ENCODE data around the gene PDXK. TPM values are rescaled to one million over a fixed set of nuclear protein-coding genes. Genes with fewer than 3 reads are reported as not detected.
A peak's percentile ranks its signal among the peaks of the same experiment; 100 is the strongest.

Gene PDXK
- total and polyA plus RNA-seq, 10 of the 15 experiments (the other 5 are each of a cell fraction or from before 2014, with no cell fraction given) = 3.7 to 141 (median 60.0) TPM

DNA sequence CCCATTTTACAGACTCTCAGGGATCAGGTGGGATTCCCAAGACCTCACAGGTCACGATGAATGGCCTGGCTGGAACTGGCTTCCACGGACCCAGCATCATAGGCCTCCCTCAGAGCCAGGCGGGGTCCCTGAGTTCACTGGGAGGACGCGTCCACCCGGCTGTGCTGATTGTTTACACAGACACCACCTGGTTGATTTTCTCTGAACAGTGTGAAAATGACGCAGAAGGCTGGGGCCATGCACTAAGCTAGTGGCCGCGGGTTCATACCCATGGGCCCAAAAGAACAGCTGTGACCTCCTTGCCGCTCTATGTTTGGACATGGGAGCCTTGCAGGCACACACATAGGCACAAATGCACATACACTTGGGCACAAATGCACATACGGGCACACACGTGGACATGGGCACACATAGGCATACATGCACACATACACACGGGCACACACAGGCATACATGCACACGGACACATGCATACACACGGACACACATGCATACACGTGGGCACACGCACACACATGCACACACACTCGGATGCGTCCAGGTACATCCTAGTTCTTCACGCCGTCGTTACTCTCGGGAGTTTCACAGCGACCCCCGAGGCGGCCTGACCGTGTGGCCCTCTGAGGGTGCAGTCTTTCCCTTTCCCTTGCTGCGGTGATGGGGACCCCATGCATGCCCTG, 34.0 kb downstream of the PDXK start:
- no peak for ATAC-seq
- BruUV-seq (replicated peaks) = no TSS peak
- H3K4me3 ChIP-seq = no peak overlapping the region
- POLR2A ChIA-PET = no interaction called here
- H3K4me2 ChIP-seq (ENCODE audit: control insufficient read depth, insufficient read depth) = no peak overlapping the region
- CTCF ChIA-PET = no interaction called here
- TF ChIP-seq, protein P1, sequence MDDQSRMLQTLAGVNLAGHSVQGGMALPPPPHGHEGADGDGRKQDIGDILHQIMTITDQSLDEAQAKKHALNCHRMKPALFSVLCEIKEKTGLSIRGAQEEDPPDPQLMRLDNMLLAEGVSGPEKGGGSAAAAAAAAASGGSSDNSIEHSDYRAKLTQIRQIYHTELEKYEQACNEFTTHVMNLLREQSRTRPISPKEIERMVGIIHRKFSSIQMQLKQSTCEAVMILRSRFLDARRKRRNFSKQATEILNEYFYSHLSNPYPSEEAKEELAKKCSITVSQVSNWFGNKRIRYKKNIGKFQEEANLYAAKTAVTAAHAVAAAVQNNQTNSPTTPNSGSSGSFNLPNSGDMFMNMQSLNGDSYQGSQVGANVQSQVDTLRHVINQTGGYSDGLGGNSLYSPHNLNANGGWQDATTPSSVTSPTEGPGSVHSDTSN (IDR thresholded peaks at IDR 0.05; ENCODE audit: insufficient replicate concordance, low read depth, low read length) = no peak
- TF ChIP-seq RAD21 (IDR thresholded peaks at IDR 0.05; ENCODE audit: insufficient read depth, low read depth, low read length) = no peak
- TF ChIP-seq POLR2AphosphoS5 (IDR thresholded peaks at IDR 0.05; ENCODE audit: low read length) = peak; percentile 34; the same call in 1 of the 2 replicates
- TF ChIP-seq DPF2 (IDR thresholded peaks at IDR 0.05) = no peak
- TF ChIP-seq POLR2A (IDR thresholded peaks at IDR 0.05; ENCODE audit: low read depth, low read length) = peak; percentile 74
- TF ChIP-seq, protein P2, sequence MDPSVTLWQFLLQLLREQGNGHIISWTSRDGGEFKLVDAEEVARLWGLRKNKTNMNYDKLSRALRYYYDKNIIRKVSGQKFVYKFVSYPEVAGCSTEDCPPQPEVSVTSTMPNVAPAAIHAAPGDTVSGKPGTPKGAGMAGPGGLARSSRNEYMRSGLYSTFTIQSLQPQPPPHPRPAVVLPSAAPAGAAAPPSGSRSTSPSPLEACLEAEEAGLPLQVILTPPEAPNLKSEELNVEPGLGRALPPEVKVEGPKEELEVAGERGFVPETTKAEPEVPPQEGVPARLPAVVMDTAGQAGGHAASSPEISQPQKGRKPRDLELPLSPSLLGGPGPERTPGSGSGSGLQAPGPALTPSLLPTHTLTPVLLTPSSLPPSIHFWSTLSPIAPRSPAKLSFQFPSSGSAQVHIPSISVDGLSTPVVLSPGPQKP (IDR thresholded peaks at IDR 0.05; ENCODE audit: low read depth, low read length) = no peak
- no peak for TF ChIP-seq ZNF274 (IDR thresholded peaks at IDR 0.05; ENCODE audit: insufficient read depth, insufficient read length)
- no peak for TF ChIP-seq PAX8 (IDR thresholded peaks at IDR 0.05)
- no peak for TF ChIP-seq MYC (IDR thresholded peaks at IDR 0.05; ENCODE audit: insufficient read depth, insufficient read length, insufficient replicate concordance, low read length, severe bottlenecking)
- intact Hi-C loops (cut with micrococcal nuclease; ENCODE audit: unreplicated experiment) = no loop called here
- no peak overlapping the region for H3K27ac ChIP-seq (ENCODE audit: control insufficient read depth, insufficient read depth)
- WGBS (ENCODE audit: insufficient coverage, insufficient replicate concordance, low lambda C conversion rate, missing lambda C conversion rate) = 95% methylated on average over 28 of the region's 28 CpGs
- no peaks in the 10 kb centered on the region for H4K20me1 ChIP-seq (ENCODE audit: control insufficient read depth, insufficient read depth)
- no peaks in the 10 kb centered on the region for H3K4me1 ChIP-seq (ENCODE audit: control insufficient read depth, insufficient read depth, low read length)
- no peak overlapping the region for H3K9ac ChIP-seq (ENCODE audit: control insufficient read depth, insufficient read depth, low read length)
- no peaks in the 10 kb centered on the region for H3K9me3 ChIP-seq (replicated peaks; ENCODE audit: control insufficient read depth, insufficient read depth, low read length)
- H3K27me3 ChIP-seq (replicated peaks in 1 of 2; ENCODE audit: control insufficient read depth in 2 of 2, insufficient read depth in 2 of 2, low read length in 1 of 2) = no peaks in the 10 kb centered on the region
- in situ Hi-C loops (cut with MboI) = no loop called here
- peaks cover 9 to 44% of the 10 kb centered on the region in 2 experiments; a peak in 3 of 4 replicates for H3K36me3 ChIP-seq (ENCODE audit: control insufficient read depth in 2 of 2, insufficient read depth in 2 of 2, low read length in 1 of 2)
- DNase-seq (ENCODE audit: low read depth, low spot score) = no peak
- no peak overlapping the region for H2AFZ ChIP-seq (ENCODE audit: control insufficient read depth, low read depth, low read length)
- RAD21 ChIA-PET (ENCODE audit: unreplicated experiment) = no interaction called here
- FAIRE-seq = no peak
- H3K79me2 ChIP-seq (ENCODE audit: control insufficient read depth, insufficient read depth, low read length) = no peaks in the 10 kb centered on the region
- SMC1A ChIA-PET (ENCODE audit: uncharacterized antibody, unreplicated experiment) = no interaction called here

All from GM12878 (cell line).